HG03354 (cell line): Measurements from ENCODE around the gene SOCS6.
"Not testable (repeated sequence)": the region's sequence is repeated elsewhere in the genome, so short reads cannot be mapped to it uniquely, and the experiment has no call there.

Experiments used
- ATAC-seq: cut with Tn5 transposase; IDR thresholded peaks from one replicate; pipeline ENCODE4 v1.9.1; 2021; ENCODE audit warnings: mild to moderate bottlenecking; ENCODE audit not compliant: unreplicated experiment, poor library complexity, severe bottlenecking

SOCS6 gene

DNA sequence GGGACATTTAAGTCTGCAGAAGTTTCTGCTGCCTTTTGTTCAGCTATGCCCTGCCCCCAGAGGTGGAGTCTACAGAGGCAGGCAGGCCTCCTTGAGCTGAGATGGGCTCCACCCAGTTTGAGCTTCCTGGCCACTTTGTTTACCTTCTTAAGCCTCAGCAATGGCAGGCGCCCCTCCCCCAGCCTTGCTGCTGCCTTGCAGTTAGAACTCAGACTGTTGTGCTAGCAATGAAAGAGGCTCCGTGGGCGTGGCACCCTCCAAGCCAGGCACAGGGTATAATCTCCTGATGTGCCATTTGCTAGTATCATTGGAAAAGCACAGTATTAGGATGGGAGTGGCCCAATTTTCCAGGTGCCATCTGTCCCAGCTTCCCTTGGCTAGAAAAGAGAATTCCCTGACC is 59.6 kb downstream of the SOCS6 start:
- ATAC-seq: not testable (repeated sequence)

DNA sequence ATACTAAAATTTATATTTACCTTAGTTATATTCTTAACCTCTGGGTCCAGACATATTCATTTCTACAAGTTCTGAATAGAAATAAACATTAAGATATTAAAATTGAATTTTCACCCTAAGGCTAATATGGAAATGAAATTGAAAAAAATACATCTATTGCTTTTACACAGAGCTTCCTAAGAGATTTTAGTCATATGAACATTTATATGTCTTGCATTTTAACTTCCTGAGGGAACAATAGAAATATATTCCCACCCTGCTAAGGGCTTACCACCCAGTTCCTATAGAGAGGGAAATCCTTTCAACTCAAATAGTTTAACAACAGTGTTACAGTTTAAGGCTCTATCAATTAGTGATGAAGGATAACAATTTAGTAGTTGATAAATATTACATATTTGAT is 60.5 kb downstream of the SOCS6 start:
- ATAC-seq: no peak

DNA sequence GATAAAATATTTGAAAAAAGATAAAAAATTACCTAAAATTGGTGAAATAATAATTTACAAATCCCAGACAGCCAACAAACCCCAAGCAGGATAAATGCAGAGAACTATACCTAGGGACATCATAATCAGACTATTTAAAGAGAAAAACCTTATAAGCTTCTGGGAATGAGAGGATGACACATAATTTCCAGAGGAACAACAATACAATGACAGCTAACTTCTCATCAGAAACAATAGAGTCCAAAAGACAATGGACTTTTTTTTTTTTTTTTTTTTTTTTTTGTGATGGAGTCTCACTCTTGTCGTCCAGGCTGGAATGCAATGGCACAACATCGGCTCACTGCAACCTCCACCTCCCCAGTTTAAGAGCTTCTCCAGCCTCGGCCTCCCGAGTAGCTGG is 65.2 kb downstream of the SOCS6 start:
- no peak for ATAC-seq

DNA sequence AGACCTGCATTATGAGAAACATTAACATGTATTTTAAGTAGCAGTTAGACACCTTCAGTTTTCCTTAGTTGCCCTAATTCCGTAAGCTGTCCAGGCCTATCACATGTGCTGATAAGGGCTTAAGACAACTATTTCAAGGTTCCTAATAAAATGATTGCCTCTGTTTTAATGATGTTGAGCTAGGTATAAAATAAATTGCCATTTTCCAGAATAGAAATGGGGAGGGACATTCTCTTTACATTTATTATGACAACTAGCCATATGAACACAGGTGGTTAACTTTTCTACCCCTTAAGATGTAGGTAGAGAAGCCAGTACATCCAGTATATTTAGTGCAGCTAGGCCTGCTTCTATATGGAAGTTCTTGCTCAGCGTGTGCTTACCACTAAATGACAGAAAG is 65.9 kb downstream of the SOCS6 start:
- ATAC-seq: no peak

DNA sequence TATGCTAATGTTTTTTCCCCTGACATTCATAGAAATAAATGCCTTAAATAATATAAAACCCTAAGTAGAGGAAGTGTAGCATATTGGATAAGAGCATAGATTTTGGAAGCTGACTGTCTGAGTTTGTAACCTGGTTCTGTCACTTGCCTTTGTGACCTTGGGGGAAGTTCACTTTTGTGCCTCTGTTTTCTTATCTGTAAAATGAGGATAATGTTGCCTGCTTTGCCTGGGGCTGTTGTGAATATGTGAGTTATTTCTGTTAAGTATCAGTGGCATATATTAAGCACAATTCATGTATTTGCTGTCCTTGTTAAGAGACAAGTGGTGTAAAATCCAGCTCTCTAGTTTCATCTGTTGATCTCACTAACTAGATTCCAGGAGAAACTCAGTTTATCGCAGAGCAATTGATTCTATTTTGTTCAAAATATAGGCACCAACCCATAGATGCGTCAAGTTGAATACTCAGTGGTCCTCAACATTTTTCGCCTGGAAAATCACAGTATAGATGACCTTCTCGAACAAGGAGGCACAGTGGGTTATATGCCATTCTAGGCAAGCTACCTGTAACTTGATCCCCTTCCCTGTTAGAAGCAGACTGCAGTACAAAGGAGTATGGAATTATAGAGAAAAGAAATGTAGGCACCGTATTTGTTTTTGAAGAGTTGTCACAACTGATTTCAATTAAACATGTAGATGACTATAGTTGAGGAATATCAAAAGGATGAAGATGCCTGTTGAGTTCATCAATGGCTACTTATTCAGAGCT is 67.0 kb downstream of the SOCS6 start:
- no peak for ATAC-seq

DNA sequence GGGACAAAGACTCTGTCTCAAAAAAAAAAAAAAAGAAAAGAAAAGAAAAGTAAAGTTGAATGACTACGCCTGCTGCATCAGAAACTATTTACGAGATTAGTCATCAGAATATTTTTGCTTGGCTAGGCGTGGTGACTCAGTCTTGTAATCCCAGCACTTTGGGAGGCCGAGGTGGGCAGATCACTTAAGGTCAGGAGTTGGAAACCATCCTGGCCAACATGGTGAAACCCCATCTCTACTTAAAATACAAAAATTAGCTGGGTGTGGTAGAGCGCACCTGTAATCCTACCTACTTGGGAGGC is 69.2 kb downstream of the SOCS6 start:
- peak; percentile 70 for ATAC-seq

DNA sequence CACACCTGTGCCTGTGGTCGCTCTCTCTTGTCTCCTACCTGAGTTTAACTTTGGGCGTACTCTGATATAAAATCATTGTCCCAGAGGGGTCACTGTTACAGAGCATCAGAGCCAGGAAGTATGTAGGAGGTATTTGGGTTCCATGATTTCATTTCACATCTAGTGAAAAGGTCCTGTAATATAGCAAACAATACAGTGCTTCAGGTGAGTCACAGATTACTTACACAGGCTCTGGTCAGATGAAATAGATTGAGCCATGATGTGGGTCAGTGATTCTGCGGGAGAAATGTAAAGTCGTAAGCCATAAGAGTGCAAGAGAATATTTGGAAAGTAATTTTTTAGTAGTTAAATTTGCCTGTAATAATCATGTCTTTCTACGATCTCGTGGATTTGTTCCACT is 70.2 kb downstream of the SOCS6 start:
- no peak for ATAC-seq

DNA sequence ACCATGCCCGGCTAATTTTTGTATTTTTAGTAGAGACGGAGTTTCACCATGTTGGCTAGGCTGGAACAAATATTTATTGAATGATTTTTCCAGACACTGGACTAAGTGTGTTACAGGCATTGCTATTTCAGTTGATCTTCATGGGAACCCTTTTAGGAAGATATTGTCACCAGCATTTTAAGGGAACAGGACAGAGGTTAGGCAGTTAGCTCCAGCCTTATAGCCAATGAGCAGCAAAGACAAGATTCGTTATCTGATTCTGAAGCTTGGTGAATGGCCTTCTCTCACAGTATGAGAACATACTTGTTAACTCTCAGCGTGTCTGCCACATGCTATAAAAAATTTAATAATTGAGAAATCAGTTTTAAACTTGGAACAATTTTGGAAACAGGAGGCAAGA is 73.4 kb downstream of the SOCS6 start:
- ATAC-seq: no peak

DNA sequence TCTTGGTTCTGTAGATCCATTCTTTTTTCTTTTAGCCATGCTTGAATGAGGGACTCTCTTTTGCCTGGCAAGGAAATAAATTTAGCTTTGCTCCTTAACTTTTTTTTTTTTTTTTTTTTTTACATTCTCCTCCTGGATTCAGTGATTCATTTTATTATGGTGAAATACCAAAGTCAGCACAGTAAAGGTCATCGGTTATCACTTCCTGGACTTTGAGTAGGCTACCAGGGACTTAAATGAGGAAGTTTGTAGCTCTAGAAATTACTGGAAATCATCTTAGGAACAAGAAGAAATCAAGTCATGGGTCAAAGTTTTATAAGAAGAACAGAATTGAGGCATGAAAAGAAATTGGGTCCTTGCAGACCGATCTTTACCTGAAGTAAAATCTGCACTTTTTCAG is 75.0 kb downstream of the SOCS6 start:
- ATAC-seq: no peak

DNA sequence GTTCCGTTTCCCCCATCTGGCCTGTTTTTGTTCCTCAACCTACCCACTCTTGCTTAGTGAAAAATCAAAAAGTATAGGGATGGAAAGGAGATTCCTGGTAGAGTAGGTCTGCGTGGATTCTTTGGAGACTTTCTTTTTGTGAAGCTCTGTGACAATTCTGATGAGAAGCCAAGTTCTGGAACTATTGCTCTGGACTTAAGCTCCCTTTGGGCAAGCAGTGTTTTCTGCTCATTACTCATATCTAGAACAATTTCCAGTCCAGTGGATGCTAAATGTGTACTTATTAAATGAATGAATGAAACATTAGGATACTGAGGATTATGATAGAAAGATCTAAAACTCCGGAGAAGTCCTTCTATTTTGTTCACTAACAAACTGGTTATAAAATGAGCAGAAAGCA is 76.5 kb downstream of the SOCS6 start:
- no peak for ATAC-seq

DNA sequence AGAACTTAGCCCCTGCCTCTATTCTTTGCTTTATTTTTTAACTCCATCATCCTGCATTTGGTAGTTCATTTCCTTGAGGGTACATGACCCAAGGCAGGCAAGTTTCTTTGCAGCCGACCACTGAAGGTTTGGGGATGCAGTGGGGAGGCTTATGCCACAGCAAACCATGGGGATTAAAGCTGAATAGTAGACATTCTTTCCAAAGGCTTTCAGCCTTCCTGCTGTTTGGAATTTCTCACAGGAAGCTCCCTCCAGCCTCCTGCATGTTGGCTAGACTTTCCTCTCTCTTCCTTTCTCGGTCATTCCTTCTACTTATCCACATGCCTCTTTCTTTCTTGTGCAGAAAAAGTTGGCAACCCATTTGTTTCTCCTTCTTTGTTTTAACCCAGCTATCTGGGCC is 77.3 kb downstream of the SOCS6 start:
- ATAC-seq: no peak

DNA sequence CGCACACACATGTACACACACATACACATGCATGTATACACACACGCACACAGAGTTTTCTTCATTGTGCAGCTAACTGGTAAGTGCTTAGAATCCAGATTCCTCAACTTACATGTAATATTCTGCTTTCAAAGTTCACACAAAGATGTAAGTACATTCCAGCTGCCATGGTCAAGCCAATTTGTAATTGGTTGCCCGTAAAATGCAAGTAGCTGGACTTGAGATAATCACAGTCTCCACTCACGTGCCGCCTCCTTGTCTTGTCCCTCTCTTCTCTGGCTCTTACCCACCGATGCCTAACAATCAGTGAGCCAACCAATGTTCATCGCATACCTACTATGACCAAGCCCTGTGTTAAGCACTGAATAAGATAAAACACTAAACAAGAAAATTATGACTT is 77.8 kb downstream of the SOCS6 start:
- no peak for ATAC-seq

DNA sequence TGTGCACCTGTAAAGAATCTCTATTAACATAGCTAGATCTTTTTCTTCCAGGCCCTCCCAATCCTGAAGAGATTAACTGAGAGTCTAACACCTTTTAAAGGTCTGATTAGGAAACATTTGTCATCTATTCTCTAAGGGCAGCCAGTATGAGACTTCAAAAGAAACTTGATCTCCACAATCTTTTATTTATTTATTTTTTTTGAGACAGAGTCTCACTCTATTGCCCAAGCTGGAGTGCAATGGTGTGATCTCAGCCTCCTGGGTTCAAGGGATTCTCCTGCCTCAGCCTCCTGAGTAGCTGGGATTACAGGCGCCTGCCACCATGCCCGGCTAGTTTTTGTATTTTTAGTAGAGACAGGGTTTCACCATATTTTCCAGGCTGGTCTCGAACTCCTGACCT is 78.5 kb downstream of the SOCS6 start:
- not testable (repeated sequence) for ATAC-seq

DNA sequence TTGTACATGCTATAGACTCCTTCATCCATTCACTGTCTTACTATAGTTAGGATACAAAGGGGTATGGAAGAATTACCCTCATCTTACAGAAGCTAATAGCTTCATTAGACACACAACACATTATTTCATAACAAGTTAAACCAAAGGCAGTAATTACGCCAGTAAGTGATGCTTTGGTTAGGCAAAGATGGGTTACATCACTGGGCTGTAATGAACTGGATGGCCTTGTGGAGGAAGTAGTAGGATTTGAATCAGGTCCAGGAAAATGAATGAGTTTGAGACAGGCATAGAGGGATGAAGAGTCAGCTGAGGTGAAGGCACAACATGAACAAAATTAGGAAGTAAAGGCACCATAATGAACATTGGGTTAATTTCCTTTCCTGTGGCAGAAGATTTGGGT is 80.1 kb downstream of the SOCS6 start:
- no peak for ATAC-seq

DNA sequence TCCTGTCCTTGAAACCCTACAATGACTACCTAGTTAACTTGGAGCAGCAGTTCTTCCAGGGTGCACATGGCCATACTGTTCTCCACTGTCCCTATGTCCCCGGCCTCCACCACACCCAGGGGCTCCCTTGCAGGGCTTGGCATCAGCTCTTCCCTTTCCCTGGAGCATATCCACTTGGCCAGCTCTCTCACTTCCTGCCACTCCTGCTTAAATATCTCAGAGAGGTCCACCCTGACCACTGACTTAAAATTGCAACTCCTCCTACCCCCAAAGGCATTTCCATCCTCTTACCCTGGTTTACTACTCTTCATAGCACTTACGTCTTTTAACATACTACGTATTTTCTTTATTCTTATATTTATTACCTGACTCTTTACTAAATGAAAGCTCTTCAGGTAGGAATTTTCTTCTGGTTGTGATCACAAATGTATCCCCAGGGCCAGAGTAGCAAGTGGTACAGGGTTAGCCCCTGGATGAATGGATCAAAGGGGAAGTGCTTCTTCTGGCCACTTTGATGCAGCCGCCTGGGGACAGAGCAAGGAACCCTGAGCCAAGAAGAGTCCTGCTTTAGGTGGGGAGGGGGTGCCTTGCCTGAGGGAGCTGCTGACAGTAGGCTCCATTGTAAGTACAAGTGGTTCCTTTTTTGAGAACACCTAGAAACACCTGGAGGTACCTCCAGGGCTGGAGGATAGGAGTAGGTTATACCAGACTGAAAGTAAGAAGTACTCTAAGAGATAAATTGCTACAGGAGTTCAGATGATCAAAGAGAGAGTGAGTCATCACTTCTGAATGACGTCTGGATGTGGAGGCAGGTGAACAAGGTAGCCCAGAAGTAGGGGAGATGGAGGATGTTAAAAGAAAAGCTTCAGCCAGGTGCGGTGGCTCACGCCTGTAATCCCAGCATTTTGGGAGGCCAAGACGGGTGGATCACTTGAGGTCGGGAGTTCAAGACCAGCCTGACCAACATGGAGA is 82.2 kb downstream of the SOCS6 start:
- no peak for ATAC-seq

DNA sequence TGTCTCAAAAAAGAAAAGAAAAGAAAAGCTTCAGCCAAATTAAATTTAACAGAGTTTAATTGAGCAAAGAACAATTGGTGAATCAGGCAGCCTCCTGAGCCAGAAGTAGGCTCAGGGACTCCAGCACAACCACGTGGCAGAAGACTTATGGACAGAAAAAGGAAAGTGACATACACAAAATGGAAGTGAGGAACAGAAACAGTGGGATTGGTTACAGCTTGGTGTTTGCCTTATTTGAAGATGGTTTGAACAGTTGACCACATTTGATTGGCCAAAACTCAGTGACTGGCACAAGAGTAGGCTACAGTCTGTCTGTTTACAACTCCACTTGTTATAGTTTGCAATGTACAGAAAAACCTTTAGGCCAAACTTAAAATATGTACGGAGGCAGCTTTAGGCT is 83.1 kb downstream of the SOCS6 start:
- no peak for ATAC-seq

DNA sequence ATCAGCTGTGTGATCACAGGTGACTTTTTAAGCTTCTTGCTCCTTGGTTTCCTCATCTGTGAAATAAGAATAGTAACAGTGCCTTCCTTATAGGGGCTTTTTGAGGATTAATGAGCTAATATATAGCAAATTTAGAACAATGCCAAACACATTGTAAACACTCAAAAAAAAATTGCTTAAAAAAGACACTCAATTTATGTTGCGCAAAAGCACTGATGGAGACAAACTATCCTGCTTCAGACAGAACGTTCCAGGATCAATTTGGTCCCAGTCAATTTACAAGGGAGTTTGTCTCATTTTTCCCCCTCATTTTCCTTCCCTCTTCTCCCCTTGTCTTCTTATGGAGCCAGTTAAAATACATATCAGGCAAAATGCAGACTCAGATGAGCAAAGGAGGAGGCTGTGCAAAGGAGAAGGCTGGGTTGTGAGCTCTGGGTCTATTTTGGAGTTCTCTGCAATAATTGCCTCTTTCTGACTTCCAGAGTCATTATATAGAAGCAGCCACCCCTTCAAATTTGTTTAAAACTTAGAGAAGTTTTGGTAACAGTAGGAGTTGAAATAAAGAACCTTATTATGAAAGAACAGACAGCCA is 83.7 kb downstream of the SOCS6 start:
- no peak for ATAC-seq

DNA sequence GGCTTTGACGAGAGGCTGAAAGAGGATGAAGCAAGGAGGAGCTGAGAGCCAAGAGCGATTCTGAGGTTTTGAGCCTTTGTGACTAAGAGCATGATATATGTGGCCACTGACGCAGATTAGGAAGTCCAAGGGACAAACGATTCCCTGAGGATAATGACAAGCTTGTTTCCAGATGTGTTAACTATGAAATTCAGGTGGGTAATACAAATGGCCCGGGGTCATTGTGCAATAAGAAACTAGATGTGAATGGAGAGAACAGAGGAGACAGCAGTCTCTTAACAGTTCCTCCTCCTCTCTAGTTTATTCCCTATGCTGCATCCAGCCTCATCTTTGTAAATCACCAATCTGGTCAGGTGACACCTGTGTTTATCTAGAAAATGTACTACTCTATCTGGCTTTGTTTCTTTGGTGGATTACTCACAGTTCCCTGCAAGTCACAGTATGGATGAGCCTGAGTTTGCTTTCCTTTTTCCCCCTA is 84.2 kb downstream of the SOCS6 start:
- no peak for ATAC-seq

DNA sequence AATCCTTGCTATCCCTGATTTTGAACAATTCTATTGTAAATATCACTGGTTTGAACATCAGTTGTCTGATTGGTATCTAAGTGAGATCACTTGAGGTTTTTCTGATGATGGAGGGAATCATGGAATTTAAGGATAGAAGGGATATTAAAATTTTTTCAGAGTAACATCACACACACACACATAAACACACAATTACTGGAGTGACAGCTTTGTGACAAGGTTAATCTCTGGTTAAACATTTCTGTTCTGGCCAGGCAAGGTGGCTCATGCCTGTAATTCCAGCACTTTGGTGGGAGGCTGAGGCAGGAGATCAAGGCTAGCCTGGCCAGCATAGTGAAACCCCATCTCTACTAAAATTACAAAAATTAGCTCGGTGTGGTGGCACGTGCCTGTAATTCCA is 85.3 kb downstream of the SOCS6 start:
- ATAC-seq: no peak

DNA sequence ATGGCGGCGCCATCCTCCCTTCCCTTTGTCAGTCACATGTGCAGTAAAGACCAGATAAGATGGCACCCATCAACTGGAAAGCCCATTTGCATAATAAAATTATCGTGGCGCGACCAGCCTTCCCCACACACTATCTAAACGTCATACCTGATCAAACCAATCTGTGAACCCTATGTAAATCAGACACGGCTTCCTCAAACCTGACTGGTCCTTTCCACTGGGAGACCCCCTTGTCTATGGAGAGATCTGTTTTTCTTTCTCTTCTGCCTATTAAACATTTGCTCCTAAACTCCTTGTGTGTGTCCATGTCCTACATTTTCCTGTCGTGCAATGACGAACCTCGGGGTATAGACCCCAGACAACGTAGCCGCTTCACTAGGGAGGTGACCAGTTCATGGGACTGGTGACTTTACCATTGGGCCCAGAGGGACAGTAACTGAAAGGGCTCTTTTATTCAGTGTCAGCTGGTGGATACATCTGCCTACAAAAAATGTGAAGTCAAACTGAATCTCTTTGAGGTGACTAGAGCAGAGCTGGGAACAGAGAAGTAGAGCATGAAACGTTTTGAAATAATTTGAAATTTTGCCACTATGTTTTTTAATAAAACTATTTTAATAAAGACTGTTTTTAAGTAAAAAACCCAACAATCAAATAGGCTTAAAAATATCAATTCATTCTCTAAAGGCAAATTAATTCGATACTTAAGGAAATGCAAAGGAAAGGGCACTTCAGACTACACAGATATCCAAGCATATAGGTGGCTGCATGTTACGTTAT is 87.5 kb downstream of the SOCS6 start:
- ATAC-seq: no peak
